Lung (tissue), 12 donors: ENCODE measurements around the gene MTPN. TPM values are rescaled to one million over a fixed set of nuclear protein-coding genes. Genes with fewer than 3 reads are reported as not detected.

ENCODE experiments used
- ATAC-seq: fragments of 200-7000 bp; cut with Tn5 transposase; one replicate; pipeline ENCODE4 v1.9.1; 2020; ENCODE audit warnings: moderate number of reproducible peaks; ENCODE audit not compliant: insufficient read depth, low FRiP score
- DNase-seq, 3 donors: peaks; one replicate each; pipeline ENCODE4 v3.0.0-alpha.2; 2013 to 2017
- H3K27ac ChIP-seq, 2 donors: one replicate each; pipeline ENCODE4 v1.5.1; 2013; ENCODE audit warnings: mild to moderate bottlenecking in 2 of 2, moderate library complexity in 2 of 2, control low read depth in 1 of 2, inconsistent platforms in 1 of 2, low read depth in 1 of 2, low read length in 1 of 2
- H3K27me3 ChIP-seq, 3 donors: one replicate each; pipeline ENCODE4 v1.5.1; 2013; ENCODE audit warnings: low read length in 2 of 3; ENCODE audit not compliant: control insufficient read depth in 3 of 3, insufficient read depth in 3 of 3
- H3K36me3 ChIP-seq, 4 donors: one replicate each; pipeline ENCODE4 v1.5.1; 2013; ENCODE audit warnings: low read length in 4 of 4, mild to moderate bottlenecking in 1 of 4, moderate library complexity in 1 of 4; ENCODE audit not compliant: control insufficient read depth in 4 of 4, insufficient read depth in 4 of 4
- H3K4me1 ChIP-seq, 5 donors: one replicate each; pipeline ENCODE4 v1.5.1; 2013; ENCODE audit warnings: low read length in 5 of 5, mild to moderate bottlenecking in 2 of 5, moderate library complexity in 1 of 5; ENCODE audit not compliant: control insufficient read depth in 5 of 5, insufficient read depth in 5 of 5
- H3K4me3 ChIP-seq: one replicate; pipeline ENCODE4 v1.5.1; 2013; ENCODE audit warnings: mild to moderate bottlenecking, control low read depth, moderate library complexity
- H3K9ac ChIP-seq, 2 donors: one replicate each; pipeline ENCODE4 v1.5.1; 2013; ENCODE audit warnings: low read length in 2 of 2, control low read depth in 1 of 2; ENCODE audit not compliant: insufficient read depth in 1 of 2
- H3K9me3 ChIP-seq, 4 donors: one replicate each; pipeline ENCODE4 v1.5.1; 2013; ENCODE audit warnings: low read length in 3 of 4, mild to moderate bottlenecking in 1 of 4, moderate library complexity in 1 of 4; ENCODE audit not compliant: control insufficient read depth in 4 of 4, insufficient read depth in 3 of 4
- WGBS, 2 donors: extraction: QIAGEN DNeasy Blood & Tissue Kit; methylation state at CpG; one replicate each; pipeline ENCODE4 v1.1.7; 2013; 5-methylcytosine and 5-hydroxymethylcytosine counted together
- polyA plus RNA-seq, 2 donors: library from polyadenylated mRNA; stranded (reverse); fragments of 200-250 nt; gene quantifications; one replicate each; pipeline ENCODE4 v1.2.1, GENCODE V29; 2013
- total RNA-seq, 2 donors: library from RNA; depleted of rRNA in 1 of 2; stranded (reverse); fragments of >200 nt in 1 of 2; gene quantifications; one replicate each; pipeline ENCODE4 v1.2.1, GENCODE V29; 2014 to 2021
- TF ChIP-seq, protein P1 (sequence below): IDR thresholded peaks from 2 replicates; pipeline ENCODE4 v1.5.1; 2012; ENCODE audit warnings: mild to moderate bottlenecking; ENCODE audit errors: control extremely low read depth, extremely low read depth
- donor health status: control.
- donor health status: control.
- donor health status: Bipolar disorder and iron deficiency.
- donor health status: healthy.
- donor health status: DM: yes; HTN: yes; CAD: no.

Gene MTPN
- total and polyA plus RNA-seq, 4 donors, result 32.9 to 116 (median 105) TPM

DNA sequence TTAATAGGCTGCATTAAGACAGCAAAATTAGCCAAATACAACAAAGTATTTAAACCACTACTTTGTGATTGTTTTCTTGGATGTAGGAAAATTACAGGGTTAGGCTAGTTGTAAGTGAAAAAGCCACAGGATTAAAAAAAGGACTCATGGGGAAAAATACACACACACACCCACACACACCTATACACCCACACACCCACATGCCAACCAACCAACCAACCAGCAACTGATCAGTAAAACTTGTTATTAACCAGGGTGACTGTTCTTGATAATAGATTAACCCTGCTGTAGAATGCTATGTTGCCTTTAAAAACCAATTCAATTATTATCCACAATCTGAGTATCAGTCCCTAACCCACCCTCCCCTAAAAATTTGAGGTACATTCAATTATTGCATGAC lies 49.0 kb downstream of the MTPN start:
- Histone ChIP-seq H3K4me1 (peaks cover 4 to 22% (median 9%) of the 10 kb centered on the region in 5 donors), H3K9ac (no peak overlapping the region), H3K4me3 (no peak overlapping the region), H3K27ac (no peak overlapping the region), H3K9me3 (no peaks in the 10 kb centered on the region), H3K27me3 (no peaks in the 10 kb centered on the region), H3K36me3 (peaks cover 0 to 4% (median 1%) of the 10 kb centered on the region in 4 donors)
- TF ChIP-seq, protein P1, sequence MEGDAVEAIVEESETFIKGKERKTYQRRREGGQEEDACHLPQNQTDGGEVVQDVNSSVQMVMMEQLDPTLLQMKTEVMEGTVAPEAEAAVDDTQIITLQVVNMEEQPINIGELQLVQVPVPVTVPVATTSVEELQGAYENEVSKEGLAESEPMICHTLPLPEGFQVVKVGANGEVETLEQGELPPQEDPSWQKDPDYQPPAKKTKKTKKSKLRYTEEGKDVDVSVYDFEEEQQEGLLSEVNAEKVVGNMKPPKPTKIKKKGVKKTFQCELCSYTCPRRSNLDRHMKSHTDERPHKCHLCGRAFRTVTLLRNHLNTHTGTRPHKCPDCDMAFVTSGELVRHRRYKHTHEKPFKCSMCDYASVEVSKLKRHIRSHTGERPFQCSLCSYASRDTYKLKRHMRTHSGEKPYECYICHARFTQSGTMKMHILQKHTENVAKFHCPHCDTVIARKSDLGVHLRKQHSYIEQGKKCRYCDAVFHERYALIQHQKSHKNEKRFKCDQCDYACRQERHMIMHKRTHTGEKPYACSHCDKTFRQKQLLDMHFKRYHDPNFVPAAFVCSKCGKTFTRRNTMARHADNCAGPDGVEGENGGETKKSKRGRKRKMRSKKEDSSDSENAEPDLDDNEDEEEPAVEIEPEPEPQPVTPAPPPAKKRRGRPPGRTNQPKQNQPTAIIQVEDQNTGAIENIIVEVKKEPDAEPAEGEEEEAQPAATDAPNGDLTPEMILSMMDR, result no peak
- no peak for DNase-seq
- no peak for ATAC-seq

DNA sequence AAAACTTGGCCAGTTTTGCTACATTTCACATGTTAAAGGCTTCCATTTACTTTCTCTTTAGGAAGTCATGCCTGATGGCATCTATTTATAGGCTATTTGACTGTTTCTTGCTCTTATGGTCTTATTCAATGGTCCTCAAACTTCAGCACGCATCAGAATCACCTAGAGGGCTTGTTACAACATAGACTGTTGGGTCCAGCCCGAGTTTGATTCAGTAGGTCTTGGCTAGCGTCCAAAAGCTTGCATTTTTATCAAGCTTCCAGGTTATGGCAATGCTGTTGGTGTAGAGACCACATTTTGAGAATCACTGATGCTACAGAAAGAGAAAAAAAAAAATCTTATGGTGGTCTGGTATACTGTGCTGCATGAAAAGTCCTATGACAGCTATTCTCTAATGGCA lies 51.9 kb downstream of the MTPN start:
- peaks cover 0 to 10% (median 0%) of the 10 kb centered on the region in 5 donors for H3K4me1 ChIP-seq
- WGBS, 2 donors, result 66 to 79% methylated on average over 3 of the region's 3 CpGs
- no peak overlapping the region for H3K9ac ChIP-seq
- TF ChIP-seq, protein P1, result no peak
- peaks cover 0 to 6% (median 1%) of the 10 kb centered on the region in 4 donors for H3K36me3 ChIP-seq
- no peaks in the 10 kb centered on the region for H3K9me3 ChIP-seq
- ATAC-seq (no peak), DNase-seq (no peak)
- no peak overlapping the region for H3K4me3 ChIP-seq
- no peaks in the 10 kb centered on the region for H3K27me3 ChIP-seq
- H3K27ac ChIP-seq, result no peak overlapping the region

DNA sequence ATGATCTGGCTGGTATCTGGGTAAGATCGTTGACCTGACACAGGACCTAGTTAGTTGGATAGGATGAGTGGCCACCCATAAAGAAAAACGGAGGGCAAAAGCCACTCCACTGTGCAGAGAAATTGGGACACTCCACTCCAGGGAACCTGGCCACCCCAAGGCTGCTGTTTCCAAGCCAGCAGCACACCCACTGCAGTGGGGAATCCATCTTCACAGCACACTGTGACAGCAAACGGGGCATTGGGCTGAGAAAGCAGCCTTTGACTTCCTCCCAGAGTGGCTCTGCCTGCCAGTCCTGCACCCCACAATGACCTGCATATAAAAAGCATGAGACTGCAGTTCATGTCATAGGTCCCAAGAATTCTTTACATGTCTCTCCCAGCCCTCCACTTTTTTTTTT lies 52.9 kb downstream of the MTPN start:
- Histone ChIP-seq H3K4me1 (peaks cover 0 to 2% (median 0%) of the 10 kb centered on the region in 5 donors), H3K4me3 (no peak overlapping the region), H3K9ac (no peak overlapping the region), H3K36me3 (peaks cover 0 to 3% (median 1%) of the 10 kb centered on the region in 4 donors), H3K9me3 (no peaks in the 10 kb centered on the region), H3K27ac (no peak overlapping the region), H3K27me3 (no peaks in the 10 kb centered on the region)
- TF ChIP-seq, protein P1, result no peak
- 83 to 91% methylated on average over 3 of the region's 3 CpGs for WGBS, 2 donors
- ATAC-seq (no peak), DNase-seq (no peak)

DNA sequence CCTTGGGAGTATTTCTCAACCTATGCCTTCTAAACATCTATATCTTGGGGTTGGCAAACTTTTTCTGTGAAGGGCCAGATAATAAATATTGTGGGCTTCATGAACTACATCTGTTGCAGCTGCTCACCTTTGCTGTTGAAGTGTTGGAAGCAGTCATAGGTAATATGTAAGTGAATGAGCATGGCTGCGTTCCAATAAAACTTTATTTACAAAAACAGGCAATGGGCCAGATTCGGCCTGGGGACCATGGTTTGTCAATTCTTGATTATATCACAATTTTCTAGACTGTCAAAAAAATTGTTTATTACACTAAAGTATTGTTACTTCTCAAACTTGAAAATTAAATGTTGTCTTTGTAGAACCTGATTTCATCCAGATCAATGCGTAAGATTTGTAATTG lies 54.9 kb downstream of the MTPN start:
- no peaks in the 10 kb centered on the region for H3K27me3 ChIP-seq
- no peak overlapping the region for H3K4me3 ChIP-seq
- no peak overlapping the region for H3K27ac ChIP-seq
- H3K4me1 ChIP-seq, result peaks cover 0 to 2% (median 0%) of the 10 kb centered on the region in 5 donors
- TF ChIP-seq, protein P1, result no peak
- no peak for DNase-seq
- no peak for ATAC-seq
- 96% methylated on average over 3 of the region's 3 CpGs for WGBS, 2 donors
- H3K9me3 ChIP-seq, result no peaks in the 10 kb centered on the region
- H3K9ac ChIP-seq, result no peak overlapping the region
- peaks cover 0 to 3% (median 0%) of the 10 kb centered on the region in 4 donors for H3K36me3 ChIP-seq
